Iris pigment epithelial cell (primary cell): ENCODE measurements around the gene MSANTD1.

Source experiments
- DNase-seq: peaks from one replicate; pipeline ENCODE4 v3.0.0-alpha.2; 2011; ENCODE audit warnings: low read depth

MSANTD1 gene

DNA sequence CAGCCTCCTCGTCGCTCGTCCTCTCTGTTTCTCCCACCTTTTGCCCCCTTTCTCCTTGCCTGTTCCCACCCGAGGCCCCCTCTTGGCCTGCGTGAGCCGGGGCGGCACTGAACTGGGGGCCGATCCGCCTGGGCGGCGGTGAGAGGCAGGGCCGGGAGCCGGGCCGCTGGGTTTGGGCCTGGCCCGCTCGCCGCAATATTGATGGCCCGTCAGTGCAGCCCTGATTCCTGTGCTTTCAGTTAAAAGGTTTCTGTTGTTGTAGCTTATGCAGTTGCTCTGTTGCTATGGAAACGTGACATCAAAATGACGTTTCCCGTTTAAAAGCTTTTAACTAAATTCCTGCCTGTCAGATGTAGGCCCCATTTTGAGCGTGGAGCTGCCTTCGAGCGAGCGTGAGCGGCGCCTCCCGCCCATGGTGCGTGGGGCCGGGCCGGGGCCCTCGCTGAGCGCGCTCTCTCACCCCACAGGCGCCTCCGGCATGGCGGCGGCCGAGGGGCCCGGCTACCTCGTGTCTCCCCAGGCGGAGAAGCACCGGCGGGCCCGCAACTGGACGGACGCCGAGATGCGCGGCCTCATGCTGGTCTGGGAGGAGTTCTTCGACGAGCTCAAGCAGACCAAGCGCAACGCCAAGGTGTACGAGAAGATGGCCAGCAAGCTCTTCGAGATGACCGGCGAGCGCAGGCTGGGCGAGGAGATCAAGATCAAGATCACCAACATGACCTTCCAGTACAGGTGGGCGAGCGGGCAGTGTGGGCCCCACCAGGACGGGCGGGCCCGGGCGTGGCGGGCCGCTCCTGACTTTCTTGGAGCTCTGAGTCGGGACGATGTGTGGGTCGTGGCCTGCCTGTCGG, at the start of gene MSANTD1:
TSS of gene MSANTD1 (plus strand) at position 349 of the 851 bp plus-strand sequence. CDS start at position 413, 64 bp downstream.
- peak; percentile 54 for DNase-seq

DNA sequence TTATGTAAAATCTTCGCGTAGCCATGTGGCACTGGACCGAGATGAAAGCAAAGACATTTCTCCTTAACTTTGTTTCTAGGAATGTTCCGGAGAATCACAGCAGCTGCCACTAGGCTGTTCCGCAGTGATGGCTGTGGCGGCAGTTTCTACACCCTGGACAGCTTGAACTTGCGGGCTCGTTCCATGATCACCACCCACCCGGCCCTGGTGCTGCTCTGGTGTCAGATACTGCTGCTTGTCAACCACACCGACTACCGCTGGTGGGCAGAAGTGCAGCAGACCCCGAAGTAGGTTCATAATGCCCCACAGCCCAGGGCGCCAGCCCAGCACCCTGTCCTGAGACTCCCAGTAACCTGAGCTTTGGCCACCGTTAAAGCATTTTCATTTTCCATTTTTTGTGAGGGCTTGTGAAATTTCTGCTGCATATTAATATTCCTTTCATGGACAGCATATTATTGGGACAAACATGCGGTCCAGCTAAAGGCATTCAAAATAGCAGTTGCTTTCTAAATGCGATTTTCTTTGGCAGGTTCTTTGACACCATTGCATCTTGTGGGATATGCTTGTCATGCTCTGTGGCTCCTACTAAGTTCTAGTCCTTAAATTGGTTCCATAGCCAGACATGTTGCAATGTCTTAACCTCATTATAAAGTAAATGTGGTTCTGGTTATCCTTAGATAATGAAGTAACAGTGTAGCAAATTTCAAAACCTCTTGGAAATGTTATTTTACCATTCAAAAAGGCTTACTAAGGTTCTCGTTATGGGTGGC, 49.1 kb upstream of the MSANTD1 start:
- DNase-seq = no peak

DNA sequence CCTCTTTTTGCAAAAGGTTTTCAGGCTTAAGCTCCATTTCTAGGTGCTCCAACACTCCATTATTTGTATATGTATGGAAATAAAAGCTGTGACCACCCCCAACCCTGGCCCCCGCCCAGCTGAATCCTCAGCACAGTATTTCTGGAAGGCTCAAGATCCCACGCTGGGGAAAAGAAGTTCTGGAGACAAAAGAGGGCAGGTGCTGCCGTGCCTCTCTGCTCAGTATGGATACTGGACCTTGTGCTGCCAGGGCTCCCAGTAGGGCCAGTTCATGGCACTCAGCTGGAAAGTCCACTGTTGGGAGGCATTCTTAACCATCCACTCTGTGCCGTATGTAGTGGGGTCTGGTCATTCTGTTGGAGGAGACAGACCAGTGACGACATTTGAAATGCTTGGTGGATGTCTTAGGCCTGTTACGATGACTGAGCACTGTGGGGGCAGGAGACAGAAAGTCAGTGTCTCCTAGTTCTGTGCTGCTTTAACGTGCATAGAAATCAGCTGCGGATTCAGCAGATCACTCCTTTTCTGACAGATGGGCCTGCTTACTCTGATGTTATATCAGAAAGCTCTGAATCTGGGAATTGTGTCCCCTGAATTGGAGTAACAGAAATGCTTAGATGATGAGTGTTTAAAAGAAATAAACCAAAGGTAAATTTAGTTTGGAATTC, 48.4 kb upstream of the MSANTD1 start:
- DNase-seq = no peak

DNA sequence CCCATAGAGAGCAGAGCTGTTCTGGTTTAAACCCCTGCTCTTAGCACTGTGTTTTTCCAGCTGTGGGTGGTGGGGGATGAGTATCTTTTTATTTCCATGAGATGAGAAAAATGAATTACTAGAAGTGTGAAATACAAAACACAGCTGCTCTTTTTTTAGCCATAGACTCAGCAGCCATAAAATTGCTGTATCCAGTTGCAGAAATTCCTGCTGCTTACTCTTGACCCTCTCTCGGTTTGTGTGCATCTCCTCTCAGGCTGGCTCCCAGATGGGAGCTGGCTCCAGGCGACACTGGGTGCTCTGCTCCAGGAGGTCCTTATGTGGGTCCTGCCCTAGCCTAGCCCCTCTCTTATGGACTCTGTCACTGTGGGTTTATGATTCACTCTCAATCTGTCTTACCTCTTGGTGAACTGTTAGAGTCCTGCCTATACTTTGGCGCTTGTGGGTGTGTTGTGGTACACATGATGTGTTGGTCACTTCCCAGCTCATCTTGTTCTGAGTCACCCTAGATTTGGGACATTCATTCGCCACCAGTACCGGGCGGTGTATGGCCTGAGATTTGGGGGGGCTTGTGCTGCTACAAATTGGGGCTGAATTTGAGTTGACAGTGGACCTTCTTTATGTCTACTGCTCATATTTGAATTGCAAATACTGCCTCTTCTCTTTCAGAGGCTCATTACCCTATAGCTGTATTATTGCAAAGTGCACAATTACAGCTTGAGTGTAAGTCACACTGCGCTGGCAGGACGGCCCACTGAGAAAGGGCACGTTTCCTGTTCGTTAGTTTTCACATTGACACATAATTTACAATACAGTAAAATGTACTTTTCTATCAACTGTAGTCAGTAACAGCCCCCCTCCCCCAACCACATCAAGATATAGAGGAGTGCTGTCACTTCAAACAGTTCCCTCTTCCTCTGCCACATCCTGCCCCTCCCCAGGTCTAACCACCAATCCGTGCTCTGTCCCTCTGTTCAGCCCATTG, 46.9 kb upstream of the MSANTD1 start:
- peak; percentile 73 for DNase-seq

DNA sequence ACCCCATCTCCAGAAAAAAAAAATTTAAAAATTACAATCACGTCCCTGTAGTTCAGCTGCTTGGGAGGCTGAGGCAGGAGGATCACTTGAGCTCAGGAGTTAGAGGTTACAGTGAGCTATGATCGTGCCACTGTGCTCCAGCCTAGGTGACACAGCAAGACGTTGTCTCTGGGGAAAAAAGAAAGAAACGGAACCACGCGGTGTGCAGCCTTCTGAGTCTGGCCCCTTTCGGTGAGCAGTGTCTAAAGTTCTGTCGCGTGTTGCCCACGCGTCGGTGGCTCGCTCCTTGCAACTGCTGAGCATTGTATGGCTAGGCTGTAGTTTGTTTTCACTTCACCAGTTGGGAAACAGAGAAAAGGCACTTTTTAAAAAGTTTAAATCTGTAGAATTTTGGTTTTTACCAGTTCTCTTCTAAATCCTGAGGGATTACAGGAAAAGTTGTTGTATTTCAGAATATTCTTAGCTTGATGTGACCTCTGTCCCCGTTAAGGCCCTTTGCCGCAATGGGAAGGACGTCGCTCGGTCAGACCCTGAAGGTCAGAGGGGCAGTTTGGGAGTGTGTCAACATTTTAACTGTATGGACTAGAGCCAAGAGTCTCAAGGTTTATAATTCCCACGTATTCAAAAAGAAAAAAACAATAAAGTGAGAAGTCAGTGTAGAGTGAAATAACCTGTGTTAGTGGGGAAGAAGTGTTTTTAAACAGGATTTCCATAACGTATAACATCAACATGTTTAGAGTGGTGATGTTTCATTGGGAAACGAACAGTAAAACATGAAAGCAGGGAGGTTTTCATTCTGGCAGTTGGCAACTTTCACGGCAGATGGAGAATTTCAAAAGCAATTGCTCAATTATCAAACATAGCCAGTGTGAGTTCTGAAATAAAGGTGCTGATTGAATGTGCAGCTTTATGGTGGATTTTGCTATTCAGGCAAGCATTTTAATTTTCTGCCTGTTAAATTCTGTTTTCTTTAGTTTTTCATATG, 45.8 kb upstream of the MSANTD1 start:
- no peak for DNase-seq

DNA sequence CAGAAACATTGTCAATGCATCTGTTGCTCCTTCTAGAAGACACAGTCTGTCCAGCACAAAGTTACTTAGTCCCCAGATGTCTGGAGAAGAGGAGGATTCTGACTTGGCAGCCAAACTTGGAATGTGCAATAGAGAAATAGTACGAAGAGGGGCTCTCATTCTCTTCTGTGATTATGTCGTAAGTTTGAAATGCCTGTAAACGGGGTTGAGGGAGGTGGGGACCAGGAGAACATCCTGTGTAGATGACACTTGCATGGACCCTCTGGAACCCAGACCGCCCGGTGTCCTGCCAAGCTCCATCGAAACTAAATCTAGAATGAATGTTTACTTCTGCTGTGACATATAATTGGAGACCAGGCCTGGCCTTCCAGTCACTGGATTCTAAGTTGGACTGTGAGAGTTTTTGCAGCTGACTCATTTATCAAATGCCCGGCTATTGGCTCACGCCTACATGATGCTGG, 45.0 kb upstream of the MSANTD1 start:
- peak; percentile 80 for DNase-seq

DNA sequence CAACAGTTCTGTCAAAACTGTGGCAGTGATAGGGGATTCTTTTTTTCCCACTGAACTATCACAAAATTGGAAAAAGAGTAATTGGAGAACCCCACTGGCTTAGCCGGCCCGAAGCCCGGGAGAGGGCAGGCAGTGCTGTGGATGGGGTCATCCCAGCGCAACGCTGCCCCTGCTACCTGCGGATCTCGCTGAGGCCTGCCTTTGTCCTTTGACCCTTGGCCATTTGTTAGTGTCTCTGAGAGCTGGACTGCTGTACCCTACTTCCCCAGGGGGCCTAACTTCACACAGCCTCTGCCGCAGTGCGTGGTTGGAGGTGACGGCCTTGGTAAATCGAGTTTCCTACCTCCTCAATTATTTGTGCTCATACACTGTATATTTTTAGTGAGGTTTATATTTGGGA, 43.0 kb upstream of the MSANTD1 start:
- DNase-seq = no peak

DNA sequence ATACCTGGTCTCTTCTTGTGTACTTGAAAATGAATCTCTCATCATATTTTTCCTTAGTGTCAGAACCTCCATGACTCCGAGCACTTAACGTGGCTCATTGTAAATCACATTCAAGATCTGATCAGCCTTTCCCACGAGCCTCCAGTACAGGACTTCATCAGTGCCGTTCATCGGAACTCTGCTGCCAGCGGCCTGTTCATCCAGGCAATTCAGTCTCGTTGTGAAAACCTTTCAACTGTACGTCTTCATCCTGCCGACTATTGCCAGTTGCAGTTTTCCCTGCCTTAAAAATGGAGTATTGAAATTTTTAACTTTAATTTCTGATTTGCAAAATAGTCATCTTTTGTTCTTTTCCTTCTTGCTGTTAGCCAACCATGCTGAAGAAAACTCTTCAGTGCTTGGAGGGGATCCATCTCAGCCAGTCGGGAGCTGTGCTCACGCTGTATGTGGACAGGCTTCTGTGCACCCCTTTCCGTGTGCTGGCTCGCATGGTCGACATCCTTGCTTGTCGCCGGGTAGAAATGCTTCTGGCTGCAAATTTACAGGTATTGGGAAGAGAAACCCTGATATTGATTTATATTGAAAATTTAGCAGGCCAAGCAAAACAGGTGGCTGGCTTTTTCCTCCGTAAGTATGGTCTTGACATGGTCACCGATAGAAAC, 42.4 kb upstream of the MSANTD1 start:
- no peak for DNase-seq

DNA sequence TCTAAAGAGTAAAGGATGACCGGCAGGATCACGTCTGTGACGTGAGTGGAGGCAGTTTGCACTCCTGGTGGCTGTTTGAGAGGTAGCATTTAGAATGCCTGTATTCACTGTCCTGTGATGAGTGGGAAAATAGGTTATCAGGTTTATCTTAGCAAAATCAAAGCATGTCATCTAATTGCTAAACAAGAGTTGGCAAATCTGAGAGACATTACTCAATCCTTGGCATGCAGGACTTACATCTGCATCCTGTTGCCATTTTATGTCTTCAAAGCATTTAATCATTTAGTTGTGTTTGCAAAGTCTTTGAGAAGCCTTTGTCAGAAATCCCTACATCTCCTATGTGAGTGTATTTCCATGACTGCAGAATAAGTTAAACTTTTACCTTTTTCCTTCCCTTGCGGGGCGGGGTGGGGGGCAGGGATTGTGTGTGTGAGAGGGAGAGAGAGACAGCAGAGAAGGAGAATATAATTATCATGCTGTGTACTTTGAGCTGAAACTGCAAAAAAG, 41.4 kb upstream of the MSANTD1 start:
- DNase-seq = peak; percentile 83

DNA sequence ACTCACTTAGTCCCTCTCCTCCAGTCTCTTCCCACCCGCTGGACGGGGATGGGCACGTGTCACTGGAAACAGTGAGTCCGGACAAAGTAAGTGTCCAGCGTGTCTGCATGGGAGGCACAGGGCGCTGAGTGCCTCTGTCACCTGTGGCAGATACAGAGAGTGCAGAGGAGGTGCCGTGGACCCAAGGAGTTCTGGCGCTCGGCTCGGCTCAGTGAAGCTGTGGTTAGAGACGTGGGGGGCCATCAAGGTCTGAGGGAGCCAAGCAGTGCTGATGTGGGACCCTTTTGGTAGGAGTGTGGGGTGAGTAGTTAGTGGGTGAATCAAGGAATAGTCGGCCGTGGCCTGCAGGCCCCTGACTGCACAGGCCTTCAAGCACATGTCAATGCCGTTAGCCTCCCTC, 40.1 kb upstream of the MSANTD1 start:
- DNase-seq = no peak

DNA sequence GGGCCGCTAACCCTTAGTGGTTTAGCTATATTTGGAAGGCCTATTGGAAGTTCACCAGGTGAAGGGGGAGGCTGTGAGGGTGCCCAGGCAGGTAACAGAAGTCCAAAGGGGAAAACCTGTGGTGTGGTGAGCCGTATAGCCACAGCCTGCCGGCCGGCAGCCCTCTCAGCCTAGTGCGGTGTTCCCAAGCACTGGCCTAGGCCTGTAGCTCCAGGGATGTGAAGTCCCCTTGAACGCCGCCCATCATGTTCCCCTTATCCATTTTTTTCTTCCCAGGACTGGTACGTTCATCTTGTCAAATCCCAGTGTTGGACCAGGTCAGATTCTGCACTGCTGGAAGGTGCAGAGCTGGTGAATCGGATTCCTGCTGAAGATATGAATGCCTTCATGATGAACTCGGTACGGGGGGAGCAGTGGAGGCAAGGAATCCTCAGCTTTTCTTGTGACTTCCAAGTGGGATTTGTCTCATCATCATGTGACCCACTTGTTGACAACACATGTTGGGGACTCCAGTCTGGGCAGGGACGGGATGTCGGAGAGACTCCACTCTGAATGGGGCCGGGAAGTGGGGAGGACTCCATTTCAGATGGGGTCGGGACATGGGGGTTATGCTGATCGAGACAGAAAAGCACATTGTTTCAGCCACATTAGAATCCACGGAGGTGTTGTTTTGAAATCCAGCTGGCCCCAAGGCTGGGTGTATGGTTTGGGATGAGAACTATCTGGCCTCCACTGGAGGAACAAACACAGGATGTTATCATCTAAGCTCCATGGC, 39.2 kb upstream of the MSANTD1 start:
- DNase-seq = no peak

DNA sequence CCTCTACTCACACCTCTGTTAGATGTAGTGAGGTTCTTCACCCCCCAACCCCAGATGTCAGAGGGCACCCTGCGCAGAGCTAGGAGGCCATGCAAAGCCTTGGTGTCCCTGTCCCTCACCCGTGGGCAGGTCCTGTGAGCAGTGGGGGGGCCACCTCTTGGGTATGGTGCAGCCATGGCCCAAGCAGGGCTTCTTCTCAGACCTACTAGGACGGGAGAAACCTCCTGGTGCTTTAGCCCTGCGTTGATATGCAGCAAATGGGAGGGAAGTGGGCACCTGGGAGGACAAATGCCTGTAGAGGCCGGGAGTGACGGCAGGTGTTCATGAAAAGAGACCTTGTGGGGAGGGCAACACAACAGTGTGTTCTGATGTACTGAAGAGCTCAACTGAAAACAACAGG, 38.5 kb upstream of the MSANTD1 start:
- DNase-seq = no peak

DNA sequence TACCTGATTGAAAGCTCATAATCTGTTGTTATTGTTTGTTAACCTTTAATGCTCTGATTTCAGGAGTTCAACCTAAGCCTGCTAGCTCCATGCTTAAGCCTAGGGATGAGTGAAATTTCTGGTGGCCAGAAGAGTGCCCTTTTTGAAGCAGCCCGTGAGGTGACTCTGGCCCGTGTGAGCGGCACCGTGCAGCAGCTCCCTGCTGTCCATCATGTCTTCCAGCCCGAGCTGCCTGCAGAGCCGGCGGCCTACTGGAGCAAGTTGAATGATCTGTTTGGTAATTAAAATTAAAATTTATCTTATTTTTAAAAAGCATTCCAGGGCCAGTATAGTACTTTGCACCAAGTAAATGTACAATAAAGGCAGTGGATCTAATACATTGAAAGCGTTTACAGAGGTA, 37.1 kb upstream of the MSANTD1 start:
- no peak for DNase-seq

DNA sequence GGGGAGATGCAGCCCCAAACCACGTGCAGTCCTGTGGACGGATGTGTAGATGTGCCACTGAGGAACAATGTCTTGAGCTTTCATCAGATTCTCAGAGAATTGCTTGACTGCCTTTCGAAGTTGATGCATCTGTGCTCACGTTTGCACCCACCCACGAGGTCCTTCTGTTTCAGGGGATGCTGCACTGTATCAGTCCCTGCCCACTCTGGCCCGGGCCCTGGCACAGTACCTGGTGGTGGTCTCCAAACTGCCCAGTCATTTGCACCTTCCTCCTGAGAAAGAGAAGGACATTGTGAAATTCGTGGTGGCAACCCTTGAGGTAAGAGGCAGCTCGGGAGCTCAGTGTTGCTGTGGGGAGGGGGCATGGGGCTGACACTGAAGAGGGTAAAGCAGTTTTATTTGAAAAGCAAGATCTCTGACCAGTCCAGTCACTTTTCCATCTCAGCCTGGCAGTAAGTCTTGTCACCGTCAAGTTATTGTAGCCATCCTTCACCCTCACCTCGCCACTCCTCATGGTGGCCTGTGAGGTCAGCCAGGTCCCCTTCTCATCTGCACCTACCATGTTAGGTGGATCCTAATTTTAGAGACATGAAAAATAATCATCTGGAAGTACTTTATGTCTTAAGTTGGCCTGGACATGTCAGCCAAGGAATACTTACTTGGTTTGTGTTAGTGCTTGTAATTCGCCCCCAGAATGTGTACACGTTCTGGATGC, 36.4 kb upstream of the MSANTD1 start:
- no peak for DNase-seq

DNA sequence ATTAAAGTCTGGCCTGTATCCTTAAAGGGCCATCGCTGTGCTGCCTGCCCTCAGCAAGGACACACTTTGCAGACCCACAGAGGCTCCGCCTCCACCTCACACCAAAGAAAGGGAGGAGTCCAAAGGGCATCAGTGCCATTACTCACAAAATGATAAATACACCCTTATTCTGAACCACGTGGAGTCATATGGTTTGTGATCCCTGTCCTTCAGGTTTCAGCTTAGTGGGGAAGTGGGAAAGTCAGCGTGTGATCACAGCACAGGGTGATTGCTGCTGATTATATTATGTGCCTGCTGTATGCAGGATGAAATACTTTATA, 35.9 kb upstream of the MSANTD1 start:
- no peak for DNase-seq

DNA sequence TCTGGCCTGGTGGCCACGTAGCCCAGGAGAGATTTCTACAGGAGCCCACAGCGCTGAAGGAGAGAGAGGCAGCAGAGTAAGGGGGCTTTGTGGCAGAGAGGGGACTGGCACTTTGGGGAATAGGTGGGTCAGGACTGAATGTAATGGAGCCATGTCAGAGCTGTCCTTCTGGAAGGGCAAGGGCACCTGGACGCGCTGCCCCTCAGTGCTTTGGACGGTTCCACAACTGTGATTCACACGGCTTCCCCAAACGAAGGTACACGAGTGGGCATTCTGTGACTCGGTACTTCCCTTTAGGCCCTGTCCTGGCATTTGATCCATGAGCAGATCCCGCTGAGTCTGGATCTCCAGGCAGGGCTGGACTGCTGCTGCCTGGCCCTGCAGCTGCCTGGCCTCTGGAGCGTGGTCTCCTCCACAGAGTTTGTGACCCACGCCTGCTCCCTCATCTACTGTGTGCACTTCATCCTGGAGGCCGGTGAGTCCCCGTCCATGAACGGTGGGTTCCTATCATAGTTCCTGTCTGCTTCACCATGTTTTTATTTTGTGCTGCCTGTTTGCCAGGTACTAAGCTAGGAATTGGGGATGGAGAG, 35.2 kb upstream of the MSANTD1 start:
- DNase-seq = no peak

DNA sequence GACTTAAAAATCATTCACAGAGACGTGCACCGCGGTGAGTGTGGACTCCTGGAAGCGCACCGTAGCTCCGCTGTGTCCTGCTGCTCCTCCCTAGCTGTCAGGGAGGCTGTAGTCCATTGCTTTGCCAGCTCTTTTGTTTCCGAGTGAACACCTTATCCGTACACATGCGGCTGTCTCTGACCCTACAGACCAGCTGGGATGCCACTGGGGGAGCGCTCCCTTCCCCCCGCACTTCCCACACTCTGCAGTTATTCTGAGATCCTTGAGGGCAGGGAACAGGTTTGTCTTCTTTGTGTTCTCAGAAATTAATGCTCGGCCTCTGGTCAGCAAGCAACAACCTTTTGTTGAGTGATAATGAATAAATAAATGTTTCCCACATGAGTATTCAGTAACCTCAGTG, 33.7 kb upstream of the MSANTD1 start:
- DNase-seq = no peak

DNA sequence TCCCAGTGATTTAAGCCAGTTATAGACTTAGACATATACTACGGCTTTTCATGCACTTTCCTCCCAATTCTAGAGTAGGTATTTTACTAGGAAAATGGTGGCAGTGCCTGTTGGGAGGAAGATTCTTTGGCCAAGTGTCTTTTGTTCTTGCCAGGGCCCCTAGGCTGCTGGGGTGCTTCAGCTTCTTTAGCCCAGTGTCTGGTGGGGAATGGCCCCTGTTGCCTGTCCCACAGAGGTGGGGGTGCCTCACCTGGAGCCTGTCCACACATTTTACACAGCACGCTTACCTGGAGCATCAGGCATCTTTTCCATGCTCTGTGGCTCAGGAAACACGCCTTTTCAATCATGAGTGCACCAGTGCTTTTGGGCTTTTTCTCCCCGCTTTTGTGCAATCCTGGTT, 33.2 kb upstream of the MSANTD1 start:
- no peak for DNase-seq
